Panc1 (cell line): Measurements from ENCODE around the gene ASXL1. TPM values are rescaled to one million over a fixed set of nuclear protein-coding genes. Genes with fewer than 3 reads are reported as not detected.

Experiments used
- ATAC-seq: fragments of 200-7000 bp; cut with Tn5 transposase; 2 replicates; pipeline ENCODE4 v1.9.1; 2020; ENCODE audit warnings: mild to moderate bottlenecking, moderate library complexity
- BruUV-seq: library from RNA; stranded (reverse); fragments of 400-500 nt; replicated peaks from 2 replicates; lab custom pipeline; 2021; lab: Mats Ljungman, UMichigan
- CTCF ChIA-PET: fragments of 300-600 bp; sonication (Branson Sonifier 250); formaldehyde crosslinking; loops from one replicate; lab custom pipeline; 2022; ENCODE audit warnings: antibody characterized with exemption; lab: Charles Lee
- POLR2A ChIA-PET: fragments of 300-600 bp; sonication (Branson Sonifier 250); formaldehyde crosslinking; loops from one replicate; lab custom pipeline; 2022; ENCODE audit warnings: antibody characterized with exemption; lab: Charles Lee
- DNase-seq: peaks from one replicate; pipeline ENCODE4 v3.0.0-alpha.2; 2010; ENCODE audit warnings: low read depth, low spot score
- H3K27ac ChIP-seq: 2 replicates; pipeline ENCODE4 v1.5.1; 2011; ENCODE audit warnings: mild to moderate bottlenecking, low read length, inconsistent platforms
- H3K27me3 ChIP-seq: fragments of 200-500 bp; sonication (Bioruptor generic); 2 replicates; pipeline ENCODE4 v1.6.0; 2014; ENCODE audit warnings: low read length, inconsistent platforms; ENCODE audit not compliant: control insufficient read depth, insufficient read depth
- H3K36me3 ChIP-seq: fragments of 200-500 bp; sonication (Bioruptor generic); 2 replicates; pipeline ENCODE4 v1.5.1; 2014; ENCODE audit warnings: inconsistent platforms, mild to moderate bottlenecking, low read length, moderate library complexity; ENCODE audit not compliant: control insufficient read depth, insufficient read depth
- H3K4me1 ChIP-seq: 2 replicates; pipeline ENCODE4 v1.5.1; 2011; ENCODE audit warnings: inconsistent platforms, mild to moderate bottlenecking, low read length, moderate library complexity; ENCODE audit not compliant: control insufficient read depth, insufficient read depth
- H3K4me3 ChIP-seq, 2 experiments: 2 replicates each; pipeline ENCODE4 v1.5.1; 2011 to 2012; ENCODE audit warnings: low read depth in 2 of 2, low read length in 2 of 2, mild to moderate bottlenecking in 2 of 2, inconsistent platforms in 1 of 2, moderate library complexity in 1 of 2
- H3K9me3 ChIP-seq: fragments of 200-500 bp; sonication (Bioruptor generic); 2 replicates; pipeline ENCODE4 v1.5.1; 2014; ENCODE audit warnings: low read depth, mild to moderate bottlenecking, inconsistent platforms, low read length, moderate library complexity; ENCODE audit not compliant: control insufficient read depth, insufficient read depth
- POLR2AphosphoS5 ChIP-seq: IDR thresholded peaks from 2 replicates; pipeline ENCODE4 v1.6.1; 2012; ENCODE audit warnings: mild to moderate bottlenecking, low read depth, low read length, moderate library complexity
- SIN3A ChIP-seq: IDR thresholded peaks from 2 replicates; pipeline ENCODE4 v1.6.1; 2012; ENCODE audit warnings: low read depth, mild to moderate bottlenecking, low read length, moderate library complexity, borderline replicate concordance; ENCODE audit not compliant: insufficient read depth
- TCF7L2 ChIP-seq: IDR thresholded peaks from 2 replicates; pipeline ENCODE4 v1.6.1; 2011; ENCODE audit warnings: mild to moderate bottlenecking, low read depth, low read length, inconsistent platforms
- in situ Hi-C: cut with HindIII; loops from 2 replicates; pipeline ENCODE4 v1.10.0; 2016; ENCODE audit warnings: low sequenced_read_pairs, low pct_unique_long_range_greater_than_20kb
- intact Hi-C: fragments of 100-400 bp; cut with micrococcal nuclease; formaldehyde crosslinking; loops from one replicate; pipeline ENCODE4 v1.10.0; 2022; ENCODE audit not compliant: unreplicated experiment
- total RNA-seq: library from RNA; stranded (reverse); gene quantifications from one replicate; pipeline ENCODE4 v1.2.1, GENCODE V29; 2021; ENCODE audit not compliant: unreplicated experiment
- TF ChIP-seq, protein P1 (sequence below), 2 experiments: IDR thresholded peaks; 2 replicates each; pipeline ENCODE4 v1.6.1; 2011 to 2012; ENCODE audit warnings: low read depth in 2 of 2, control low read depth in 1 of 2, low read length in 1 of 2, mild to moderate bottlenecking in 1 of 2, moderate library complexity in 1 of 2; ENCODE audit not compliant: insufficient read depth in 1 of 2
- TF ChIP-seq, protein P2 (sequence below): fragments of 450-650 bp; IDR thresholded peaks from 2 replicates; pipeline ENCODE4 v1.5.1; 2017; ENCODE audit warnings: mild to moderate bottlenecking

ASXL1 gene
- total RNA-seq, 1 experiment from 2014 or later: 205 TPM

- in situ Hi-C loops: no loop called here
- no peak overlapping the region for H3K27ac ChIP-seq
- H3K4me1 ChIP-seq: peaks cover 20% of the 10 kb centered on the region
- TF ChIP-seq, protein P1, sequence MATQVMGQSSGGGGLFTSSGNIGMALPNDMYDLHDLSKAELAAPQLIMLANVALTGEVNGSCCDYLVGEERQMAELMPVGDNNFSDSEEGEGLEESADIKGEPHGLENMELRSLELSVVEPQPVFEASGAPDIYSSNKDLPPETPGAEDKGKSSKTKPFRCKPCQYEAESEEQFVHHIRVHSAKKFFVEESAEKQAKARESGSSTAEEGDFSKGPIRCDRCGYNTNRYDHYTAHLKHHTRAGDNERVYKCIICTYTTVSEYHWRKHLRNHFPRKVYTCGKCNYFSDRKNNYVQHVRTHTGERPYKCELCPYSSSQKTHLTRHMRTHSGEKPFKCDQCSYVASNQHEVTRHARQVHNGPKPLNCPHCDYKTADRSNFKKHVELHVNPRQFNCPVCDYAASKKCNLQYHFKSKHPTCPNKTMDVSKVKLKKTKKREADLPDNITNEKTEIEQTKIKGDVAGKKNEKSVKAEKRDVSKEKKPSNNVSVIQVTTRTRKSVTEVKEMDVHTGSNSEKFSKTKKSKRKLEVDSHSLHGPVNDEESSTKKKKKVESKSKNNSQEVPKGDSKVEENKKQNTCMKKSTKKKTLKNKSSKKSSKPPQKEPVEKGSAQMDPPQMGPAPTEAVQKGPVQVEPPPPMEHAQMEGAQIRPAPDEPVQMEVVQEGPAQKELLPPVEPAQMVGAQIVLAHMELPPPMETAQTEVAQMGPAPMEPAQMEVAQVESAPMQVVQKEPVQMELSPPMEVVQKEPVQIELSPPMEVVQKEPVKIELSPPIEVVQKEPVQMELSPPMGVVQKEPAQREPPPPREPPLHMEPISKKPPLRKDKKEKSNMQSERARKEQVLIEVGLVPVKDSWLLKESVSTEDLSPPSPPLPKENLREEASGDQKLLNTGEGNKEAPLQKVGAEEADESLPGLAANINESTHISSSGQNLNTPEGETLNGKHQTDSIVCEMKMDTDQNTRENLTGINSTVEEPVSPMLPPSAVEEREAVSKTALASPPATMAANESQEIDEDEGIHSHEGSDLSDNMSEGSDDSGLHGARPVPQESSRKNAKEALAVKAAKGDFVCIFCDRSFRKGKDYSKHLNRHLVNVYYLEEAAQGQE (IDR thresholded peaks at IDR 0.05; ENCODE audit: insufficient read depth in 1 of 2, low read depth in 2 of 2, low read length in 1 of 2): no peak
- TF ChIP-seq TCF7L2 (no peak), POLR2AphosphoS5 (no peak), SIN3A (no peak)
- TF ChIP-seq, protein P2, sequence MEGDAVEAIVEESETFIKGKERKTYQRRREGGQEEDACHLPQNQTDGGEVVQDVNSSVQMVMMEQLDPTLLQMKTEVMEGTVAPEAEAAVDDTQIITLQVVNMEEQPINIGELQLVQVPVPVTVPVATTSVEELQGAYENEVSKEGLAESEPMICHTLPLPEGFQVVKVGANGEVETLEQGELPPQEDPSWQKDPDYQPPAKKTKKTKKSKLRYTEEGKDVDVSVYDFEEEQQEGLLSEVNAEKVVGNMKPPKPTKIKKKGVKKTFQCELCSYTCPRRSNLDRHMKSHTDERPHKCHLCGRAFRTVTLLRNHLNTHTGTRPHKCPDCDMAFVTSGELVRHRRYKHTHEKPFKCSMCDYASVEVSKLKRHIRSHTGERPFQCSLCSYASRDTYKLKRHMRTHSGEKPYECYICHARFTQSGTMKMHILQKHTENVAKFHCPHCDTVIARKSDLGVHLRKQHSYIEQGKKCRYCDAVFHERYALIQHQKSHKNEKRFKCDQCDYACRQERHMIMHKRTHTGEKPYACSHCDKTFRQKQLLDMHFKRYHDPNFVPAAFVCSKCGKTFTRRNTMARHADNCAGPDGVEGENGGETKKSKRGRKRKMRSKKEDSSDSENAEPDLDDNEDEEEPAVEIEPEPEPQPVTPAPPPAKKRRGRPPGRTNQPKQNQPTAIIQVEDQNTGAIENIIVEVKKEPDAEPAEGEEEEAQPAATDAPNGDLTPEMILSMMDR: no peak
- ChIA-PET POLR2A (no interaction called here), CTCF (no interaction called here)
- DNase-seq: no peak
- H3K9me3 ChIP-seq: no peaks in the 10 kb centered on the region
- no peak overlapping the region for H3K4me3 ChIP-seq
- peaks cover 18% of the 10 kb centered on the region for H3K36me3 ChIP-seq
- H3K27me3 ChIP-seq: no peaks in the 10 kb centered on the region
- BruUV-seq: no TSS peak
- intact Hi-C loops: no loop called here
- ATAC-seq: no peak
Measured at GRCh38 chr20:32329817-32330554, 28.1 kb upstream of the ASXL1 start.

GRCh38 chr20:32330555-32330897 lies 27.6 kb upstream of the ASXL1 start:
- H3K9me3 ChIP-seq: no peaks in the 10 kb centered on the region
- no peaks in the 10 kb centered on the region for H3K27me3 ChIP-seq
- intact Hi-C loops: no loop called here
- no peak overlapping the region for H3K27ac ChIP-seq
- ATAC-seq (no peak), DNase-seq (no peak)
- in situ Hi-C loops: no loop called here
- TF ChIP-seq POLR2AphosphoS5 (no peak), TCF7L2 (no peak), SIN3A (no peak)
- TF ChIP-seq, protein P2: no peak
- TF ChIP-seq, protein P1 (IDR thresholded peaks at IDR 0.05; ENCODE audit: insufficient read depth in 1 of 2, low read depth in 2 of 2, low read length in 1 of 2): no peak
- ChIA-PET POLR2A (interaction anchor here (0.6 kb wide), 1 partner anchor 13 kb away, joined by 8 read pairs; no protein-coding TSS in a partner anchor), CTCF (no interaction called here)
- no peak overlapping the region for H3K4me3 ChIP-seq
- H3K36me3 ChIP-seq: peaks cover 18% of the 10 kb centered on the region
- BruUV-seq: no TSS peak
- peaks cover 15% of the 10 kb centered on the region for H3K4me1 ChIP-seq
